Measurements from ENCODE around the gene MRTO4. TPM values are rescaled to one million over a fixed set of nuclear protein-coding genes. Genes with fewer than 3 reads are reported as not detected.

Gene MRTO4
- 10 to 100 TPM; 13.0 to 14.2 TPM for total RNA-seq
- polyA plus RNA-seq = 10 to 100 TPM in 1 of 2 donors, 1 to 10 TPM in 1; 6.5 to 23.6 TPM
- long read RNA-seq, donor 1, transcript MRTO4-201 (8 exons, 2,315 nt) = major isoform, 29 of 42 reads
- long read RNA-seq, donor 1, partial matches to known transcripts = 1 of 42 reads
- long read RNA-seq, donor 1, other reads (novel, unspliced or antisense) = 12 of 42 reads
- long read RNA-seq, donor 2, transcript MRTO4-201 (8 exons, 2,315 nt) = major isoform, 6 of 9 reads
- long read RNA-seq, donor 2, partial matches to known transcripts = 1 of 9 reads
- long read RNA-seq, donor 2, other reads (novel, unspliced or antisense) = 2 of 9 reads

DNA sequence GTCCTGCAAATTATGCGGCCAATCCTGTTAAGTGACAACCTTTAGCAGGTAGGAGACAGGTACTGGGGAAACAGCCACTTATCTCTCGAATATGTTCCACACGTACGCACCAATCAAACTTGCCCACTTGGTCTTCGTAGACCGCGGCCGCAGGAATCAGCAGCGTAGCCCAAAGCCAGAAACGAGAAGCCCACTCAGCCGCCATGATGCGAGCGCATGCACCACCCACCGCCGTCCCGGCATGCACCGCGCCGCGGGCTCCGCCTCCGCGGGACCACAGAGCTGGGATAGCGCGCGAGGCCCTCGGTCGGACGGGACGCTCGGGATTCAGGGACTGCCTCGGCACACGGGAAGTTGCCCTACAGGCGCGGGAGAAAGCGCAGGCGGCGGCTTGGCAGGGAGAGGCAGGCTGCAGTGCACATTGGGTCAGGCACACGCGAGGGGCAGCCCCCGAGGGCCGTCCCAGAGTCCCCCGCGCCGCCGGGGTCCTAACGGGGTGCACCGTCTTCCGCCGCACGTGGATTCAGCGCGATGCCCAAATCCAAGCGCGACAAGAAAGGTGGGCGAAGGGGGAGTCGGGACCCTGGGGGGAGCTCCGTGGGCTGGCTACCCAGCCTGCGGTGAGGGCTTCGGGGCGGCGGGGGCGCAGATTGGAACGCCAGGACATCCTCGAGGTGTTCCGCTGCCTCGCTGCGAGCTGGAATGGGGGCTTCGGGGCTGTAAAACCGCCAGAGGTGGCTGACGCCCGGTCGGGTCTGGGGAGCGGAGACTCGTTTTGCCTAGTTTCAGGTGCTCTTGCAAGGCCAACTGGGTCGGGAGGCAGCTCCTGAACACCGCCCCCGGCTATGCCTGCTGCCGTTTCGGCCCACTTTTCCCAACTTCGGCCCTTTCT lies at the start of gene MRTO4, which contains the start of gene EMC1:
MRTO4 (plus strand) TSS at position 501 of the 892 bp plus-strand sequence; CDS start at position 532, 31 bp downstream.
EMC1 (minus strand) TSS at position 220 of the 892 bp plus-strand sequence; CDS start at position 205, 15 bp downstream.
- Histone ChIP-seq H3K9me3 (ENCODE audit: control insufficient read depth, low read length) (no peaks in the 10 kb centered on the region), H3K4me3 (ENCODE audit: low read length in 2 of 2) (peak within 1 kb of the TSS; percentile 51 to 87), H3K27me3 (ENCODE audit: control insufficient read depth in 1 of 2, insufficient read depth in 2 of 2, low read length in 1 of 2) (no peaks in the 10 kb centered on the region), H3K36me3 (ENCODE audit: control insufficient read depth in 1 of 2, insufficient read depth in 2 of 2, low read length in 1 of 2) (peaks cover under 1 to 3% of the 10 kb centered on the region in 2 donors), H3K4me1 (ENCODE audit: control insufficient read depth in 1 of 2, insufficient read depth in 2 of 2, low read length in 2 of 2) (peaks cover 0 to 1% of the 10 kb centered on the region in 2 donors), H3K27ac (ENCODE audit: low read depth in 1 of 2, low read length in 2 of 2) (peak within 1 kb of the TSS in 1 of 2 donors; percentile 72)
- intact Hi-C loops (cut with DNase I) = loop anchor here in 1 of 2 donors (10.0 kb wide), 1 partner anchor 403 kb away; no protein-coding TSS in a partner anchor
- DNase-seq = peak; percentile 90 to 97
- ATAC-seq (ENCODE audit: low FRiP score) = peak; percentile 96
- 0% methylated on average over 80 to 81 of the region's 81 CpGs for WGBS, 2 donors

DNA sequence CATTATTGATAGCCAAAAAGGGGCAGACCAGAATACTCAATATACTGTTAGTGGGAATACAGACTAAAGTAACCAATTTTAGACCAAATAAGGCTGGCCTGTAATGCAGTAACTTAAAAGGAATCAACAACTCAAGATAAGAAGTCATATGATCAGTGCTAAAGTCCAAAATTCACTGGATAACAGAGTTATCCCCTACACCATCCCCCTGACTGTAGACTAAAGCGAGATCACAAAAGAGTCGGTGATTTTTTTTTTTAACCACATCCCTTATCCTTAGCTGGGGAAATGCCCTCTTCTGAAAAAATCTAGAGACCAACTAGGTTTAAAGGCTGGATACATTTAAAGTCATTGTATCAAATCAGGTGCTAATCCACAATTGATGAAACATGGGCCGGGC lies 49.2 kb upstream of the MRTO4 start:
- Histone ChIP-seq H3K9me3 (ENCODE audit: control insufficient read depth, low read length) (no peaks in the 10 kb centered on the region), H3K4me3 (ENCODE audit: low read length in 2 of 2) (no peak overlapping the region), H3K4me1 (ENCODE audit: control insufficient read depth in 1 of 2, insufficient read depth in 2 of 2, low read length in 2 of 2) (peaks cover 0 to 3% of the 10 kb centered on the region in 2 donors), H3K27me3 (ENCODE audit: control insufficient read depth in 1 of 2, insufficient read depth in 2 of 2, low read length in 1 of 2) (no peaks in the 10 kb centered on the region), H3K36me3 (ENCODE audit: control insufficient read depth in 1 of 2, insufficient read depth in 2 of 2, low read length in 1 of 2) (peaks cover 0 to 3% of the 10 kb centered on the region in 2 donors), H3K27ac (ENCODE audit: low read depth in 1 of 2, low read length in 2 of 2) (no peak overlapping the region)
- WGBS, 2 donors = 40 to 79% methylated on average over 3 of the region's 3 CpGs
- intact Hi-C loops (cut with DNase I) = loop anchor here in 1 of 2 donors (5.0 kb wide), 1 partner anchor 40 kb away; no protein-coding TSS in a partner anchor
- DNase-seq (no peak), ATAC-seq (ENCODE audit: low FRiP score) (no peak)

DNA sequence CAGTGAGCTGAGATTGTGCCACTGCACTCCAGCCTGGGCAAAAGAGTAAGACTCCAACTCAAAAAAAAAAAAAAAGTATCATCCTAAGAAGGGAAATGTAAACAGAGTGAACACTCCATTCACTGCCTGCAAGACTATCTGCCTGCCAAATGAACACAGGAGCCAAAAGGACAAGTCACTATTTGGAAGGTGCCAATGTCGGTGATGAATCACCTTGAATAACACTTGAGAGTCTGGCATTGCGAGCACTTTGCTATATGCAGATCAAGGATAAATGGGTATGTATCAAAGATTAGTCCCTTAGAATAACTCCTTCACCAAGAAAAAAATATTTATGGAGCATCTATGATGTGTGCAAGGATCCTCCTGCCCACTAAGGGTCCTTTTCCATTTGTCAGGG lies 48.2 kb upstream of the MRTO4 start:
- WGBS, 2 donors = 8 to 9% methylated on average over 2 of the region's 2 CpGs
- Histone ChIP-seq H3K9me3 (ENCODE audit: control insufficient read depth, low read length) (no peaks in the 10 kb centered on the region), H3K4me1 (ENCODE audit: control insufficient read depth in 1 of 2, insufficient read depth in 2 of 2, low read length in 2 of 2) (peaks cover 0 to 3% of the 10 kb centered on the region in 2 donors), H3K36me3 (ENCODE audit: control insufficient read depth in 1 of 2, insufficient read depth in 2 of 2, low read length in 1 of 2) (no peaks in the 10 kb centered on the region), H3K27ac (ENCODE audit: low read depth in 1 of 2, low read length in 2 of 2) (peak overlapping the region in 1 of 2 donors; percentile 57), H3K4me3 (ENCODE audit: low read length in 2 of 2) (no peak overlapping the region), H3K27me3 (ENCODE audit: control insufficient read depth in 1 of 2, insufficient read depth in 2 of 2, low read length in 1 of 2) (no peaks in the 10 kb centered on the region)
- ATAC-seq (ENCODE audit: low FRiP score) (peak; percentile 43), DNase-seq (no peak)
- intact Hi-C loops (cut with DNase I) = loop anchor here in 1 of 2 donors (5.0 kb wide), 1 partner anchor 39 kb away; no protein-coding TSS in a partner anchor

DNA sequence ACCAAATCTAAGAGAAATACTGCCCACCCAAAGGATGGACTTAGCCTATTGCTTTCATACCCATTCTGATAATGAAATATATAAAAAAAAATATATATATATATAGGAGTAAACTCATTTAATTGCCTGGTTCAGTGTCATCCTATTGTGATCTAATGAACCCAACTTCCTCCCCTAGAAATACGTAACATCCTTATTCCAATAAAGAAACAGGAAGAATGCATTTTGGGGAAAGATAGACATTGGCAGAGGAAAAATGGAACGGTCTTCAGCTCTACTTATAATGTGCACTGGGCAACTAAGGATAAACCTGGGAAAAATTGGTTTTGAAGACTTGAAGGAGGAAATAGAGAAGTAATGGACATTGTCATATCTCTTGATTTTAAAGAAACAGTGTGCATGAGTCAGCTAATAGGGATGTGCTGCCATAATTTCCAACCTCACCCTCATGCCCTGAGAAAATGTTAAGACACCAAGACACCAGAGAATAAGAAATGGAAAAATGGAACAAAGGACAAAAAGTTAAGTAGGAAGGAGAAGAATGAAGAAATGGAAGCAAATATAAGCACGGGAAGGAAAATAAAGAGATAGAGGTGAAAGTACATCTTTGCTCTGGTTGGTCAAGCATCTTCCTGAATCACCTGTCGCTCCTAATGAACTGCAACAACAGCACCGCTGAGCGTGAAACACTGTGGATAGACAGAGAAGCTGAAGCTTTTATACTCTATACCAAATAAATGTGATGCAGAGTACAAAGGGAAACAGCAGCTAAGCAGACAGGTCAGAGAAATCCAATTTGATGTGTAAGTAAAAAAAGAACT lies 46.9 kb upstream of the MRTO4 start:
- Histone ChIP-seq H3K9me3 (ENCODE audit: control insufficient read depth, low read length) (no peaks in the 10 kb centered on the region), H3K4me1 (ENCODE audit: control insufficient read depth in 1 of 2, insufficient read depth in 2 of 2, low read length in 2 of 2) (peaks cover 0 to 3% of the 10 kb centered on the region in 2 donors), H3K27me3 (ENCODE audit: control insufficient read depth in 1 of 2, insufficient read depth in 2 of 2, low read length in 1 of 2) (no peaks in the 10 kb centered on the region), H3K36me3 (ENCODE audit: control insufficient read depth in 1 of 2, insufficient read depth in 2 of 2, low read length in 1 of 2) (no peaks in the 10 kb centered on the region), H3K4me3 (ENCODE audit: low read length in 2 of 2) (no peak overlapping the region), H3K27ac (ENCODE audit: low read depth in 1 of 2, low read length in 2 of 2) (no peak overlapping the region)
- ATAC-seq (ENCODE audit: low FRiP score) (no peak), DNase-seq (no peak)
- intact Hi-C loops (cut with DNase I) = loop anchor here in 1 of 2 donors (5.0 kb wide), 1 partner anchor 38 kb away; no protein-coding TSS in a partner anchor
- WGBS, 2 donors = 84 to 85% methylated on average over 6 of the region's 6 CpGs

DNA sequence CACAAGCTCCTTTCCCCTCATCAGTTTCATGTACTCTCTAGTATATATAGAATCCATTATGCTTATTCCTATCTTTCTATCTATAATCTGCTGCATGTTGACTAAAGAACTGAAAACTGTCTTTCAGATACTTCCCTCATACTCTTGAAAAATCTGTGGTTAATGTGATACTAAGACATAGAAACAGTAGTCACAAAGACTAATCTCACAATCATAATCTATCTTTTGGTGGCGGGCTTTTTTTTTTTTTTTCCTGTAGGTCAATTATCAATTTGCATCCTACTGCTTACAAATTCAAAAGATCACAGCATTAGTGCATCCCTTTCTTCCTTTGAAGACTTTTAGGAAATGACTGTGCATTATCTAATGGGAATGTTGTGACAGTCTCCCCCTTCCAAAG lies 46.2 kb upstream of the MRTO4 start:
- WGBS, 2 donors = 86 to 100% methylated on average over 1 of the region's 1 CpG
- no peaks in the 10 kb centered on the region for H3K9me3 ChIP-seq (ENCODE audit: control insufficient read depth, low read length)
- peak overlapping the region in 1 of 2 donors; percentile 49 for H3K27ac ChIP-seq (ENCODE audit: low read depth in 1 of 2, low read length in 2 of 2)
- DNase-seq = no peak
- no peaks in the 10 kb centered on the region for H3K27me3 ChIP-seq (ENCODE audit: control insufficient read depth in 1 of 2, insufficient read depth in 2 of 2, low read length in 1 of 2)
- peaks cover 0 to 3% of the 10 kb centered on the region in 2 donors for H3K4me1 ChIP-seq (ENCODE audit: control insufficient read depth in 1 of 2, insufficient read depth in 2 of 2, low read length in 2 of 2)
- H3K4me3 ChIP-seq (ENCODE audit: low read length in 2 of 2) = no peak overlapping the region
- no peak for ATAC-seq (ENCODE audit: low FRiP score)
- no peaks in the 10 kb centered on the region for H3K36me3 ChIP-seq (ENCODE audit: control insufficient read depth in 1 of 2, insufficient read depth in 2 of 2, low read length in 1 of 2)
- intact Hi-C loops (cut with DNase I) = no loop called here

DNA sequence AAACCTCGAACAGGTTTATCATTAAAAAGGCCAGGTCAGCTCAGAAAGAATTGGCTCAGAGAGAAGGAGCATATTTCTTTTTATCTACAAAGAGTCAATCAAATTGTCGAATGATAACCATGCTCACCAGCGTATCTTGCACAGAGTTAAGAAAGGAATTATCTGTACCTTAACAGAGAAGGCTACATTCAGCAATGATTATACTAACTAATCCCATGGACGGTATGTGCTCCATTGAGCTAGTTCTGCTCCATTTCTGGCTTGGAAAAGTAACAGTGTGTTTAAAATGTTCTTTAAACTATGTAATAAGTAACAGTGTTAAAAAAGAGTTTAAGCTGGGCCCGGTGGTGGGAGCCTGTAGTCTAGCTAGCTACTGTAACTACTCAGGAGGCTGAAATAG lies 45.8 kb upstream of the MRTO4 start:
- ATAC-seq (ENCODE audit: low FRiP score) (no peak), DNase-seq (no peak)
- H3K27ac ChIP-seq (ENCODE audit: low read depth in 1 of 2, low read length in 2 of 2) = peak overlapping the region in 1 of 2 donors; percentile 49
- 62 to 64% methylated on average over 5 of the region's 5 CpGs for WGBS, 2 donors
- H3K9me3 ChIP-seq (ENCODE audit: control insufficient read depth, low read length) = no peaks in the 10 kb centered on the region
- no peak overlapping the region for H3K4me3 ChIP-seq (ENCODE audit: low read length in 2 of 2)
- H3K36me3 ChIP-seq (ENCODE audit: control insufficient read depth in 1 of 2, insufficient read depth in 2 of 2, low read length in 1 of 2) = no peaks in the 10 kb centered on the region
- peaks cover 0 to 3% of the 10 kb centered on the region in 2 donors for H3K4me1 ChIP-seq (ENCODE audit: control insufficient read depth in 1 of 2, insufficient read depth in 2 of 2, low read length in 2 of 2)
- intact Hi-C loops (cut with DNase I) = no loop called here
- H3K27me3 ChIP-seq (ENCODE audit: control insufficient read depth in 1 of 2, insufficient read depth in 2 of 2, low read length in 1 of 2) = no peaks in the 10 kb centered on the region

DNA sequence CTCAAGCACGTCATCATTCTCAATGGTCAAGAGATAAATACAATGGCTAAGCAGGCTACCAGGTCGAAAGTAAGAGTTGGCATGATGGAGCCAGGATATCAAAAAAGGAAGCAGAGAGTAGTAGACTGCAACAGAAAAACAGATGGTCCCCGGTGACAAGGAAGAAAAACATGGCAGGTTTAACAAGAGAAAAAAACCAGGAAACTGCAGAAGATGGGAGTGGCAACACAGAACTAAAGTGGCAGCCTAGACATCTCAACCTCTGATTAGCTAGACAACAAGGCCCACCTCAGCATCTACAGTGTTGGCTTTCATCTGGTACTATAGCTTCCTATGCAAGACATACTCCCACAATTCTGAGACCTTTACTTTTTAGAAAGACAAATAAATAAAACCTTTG lies 44.7 kb upstream of the MRTO4 start:
- H3K4me1 ChIP-seq (ENCODE audit: control insufficient read depth in 1 of 2, insufficient read depth in 2 of 2, low read length in 2 of 2) = peaks cover 0 to 5% of the 10 kb centered on the region in 2 donors
- H3K27ac ChIP-seq (ENCODE audit: low read depth in 1 of 2, low read length in 2 of 2) = no peak overlapping the region
- WGBS, 2 donors = 72 to 74% methylated on average over 3 of the region's 3 CpGs
- DNase-seq (no peak), ATAC-seq (ENCODE audit: low FRiP score) (no peak)
- H3K4me3 ChIP-seq (ENCODE audit: low read length in 2 of 2) = no peak overlapping the region
- intact Hi-C loops (cut with DNase I) = no loop called here
- H3K27me3 ChIP-seq (ENCODE audit: control insufficient read depth in 1 of 2, insufficient read depth in 2 of 2, low read length in 1 of 2) = no peaks in the 10 kb centered on the region
- no peaks in the 10 kb centered on the region for H3K36me3 ChIP-seq (ENCODE audit: control insufficient read depth in 1 of 2, insufficient read depth in 2 of 2, low read length in 1 of 2)
- no peaks in the 10 kb centered on the region for H3K9me3 ChIP-seq (ENCODE audit: control insufficient read depth, low read length)
